Activated T-cell treated with anti-CD3 and anti-CD28 coated beads, Interleukin-2, amount 50 U/mL, for 72 hours (primary cell): Measurements from ENCODE around the gene CCDC197. TPM values are rescaled to one million over a fixed set of nuclear protein-coding genes. Genes with fewer than 3 reads are reported as not detected.
A peak's percentile ranks its signal among the peaks of the same experiment; 100 is the strongest.

Experiments
- ATAC-seq, 2 donors: fragments of 150-1000 bp; cut with Tn5 transposase; replicated peaks in 1 of 2; 2 replicates each; pipeline ENCODE4 v1.10.0; 2021; ENCODE audit warnings: moderate library complexity in 2 of 2, mild to moderate bottlenecking in 1 of 2
- DNase-seq, 2 donors: peaks; one replicate each; pipeline ENCODE4 v3.0.0; 2021 to 2022; ENCODE audit warnings: mixed read lengths in 1 of 2
- H3K27ac Mint-ChIP-seq: one replicate; pipeline ENCODE4 v1.8.0; 2022; ENCODE audit warnings: mild to moderate bottlenecking, moderate library complexity, mixed read lengths
- H3K27me3 Mint-ChIP-seq: one replicate; pipeline ENCODE4 v1.8.0; 2022; ENCODE audit warnings: low read depth, mixed read lengths
- H3K36me3 Mint-ChIP-seq, 2 donors: one replicate each; pipeline ENCODE4 v1.8.0; 2022; ENCODE audit warnings: mixed read lengths in 2 of 2, mild to moderate bottlenecking in 1 of 2; ENCODE audit not compliant: insufficient read depth in 2 of 2
- H3K4me1 Mint-ChIP-seq: one replicate; pipeline ENCODE4 v1.8.0; 2022; ENCODE audit warnings: low read depth, mixed read lengths
- H3K4me3 Mint-ChIP-seq, 2 donors: one replicate each; pipeline ENCODE4 v1.8.0; 2022; ENCODE audit warnings: mild to moderate bottlenecking in 2 of 2, mixed read lengths in 2 of 2, moderate library complexity in 2 of 2
- H3K9me3 Mint-ChIP-seq, 2 donors: one replicate each; pipeline ENCODE4 v1.8.0; 2022; ENCODE audit warnings: mixed read lengths in 2 of 2
- total RNA-seq, 2 donors: library from RNA; stranded (reverse); gene quantifications; one replicate each; pipeline ENCODE4 v1.2.3, GENCODE V29; 2022

Gene CCDC197
- total RNA-seq, 2 donors from 2014 or later, result 1.6 to 2.2 TPM

GRCh38 chr14:94001501-94002396 lies 4.6 kb downstream of the CCDC197 start:
- peak overlapping the region; percentile 11 to 34 for H3K4me3 Mint-ChIP-seq
- H3K4me1 Mint-ChIP-seq, result peaks cover 42% of the 10 kb centered on the region
- peak; percentile 67 to 77 for ATAC-seq
- no peak overlapping the region for H3K27ac Mint-ChIP-seq
- DNase-seq, result peak; percentile 55 to 69
- peaks cover 6% of the 10 kb centered on the region for H3K27me3 Mint-ChIP-seq
- H3K9me3 Mint-ChIP-seq, result no peaks in the 10 kb centered on the region
- no peaks in the 10 kb centered on the region for H3K36me3 Mint-ChIP-seq

GRCh38 chr14:94003397-94003796 lies 6.3 kb downstream of the CCDC197 start:
- ATAC-seq (no peak), DNase-seq (no peak)
- Mint-ChIP-seq H3K27me3 (peaks cover 6% of the 10 kb centered on the region), H3K27ac (no peak overlapping the region), H3K4me1 (peaks cover 38% of the 10 kb centered on the region), H3K36me3 (no peaks in the 10 kb centered on the region), H3K9me3 (no peaks in the 10 kb centered on the region), H3K4me3 (no peak overlapping the region)

GRCh38 chr14:94004015-94004414 lies 6.9 kb downstream of the CCDC197 start:
- no peak for ATAC-seq
- no peak overlapping the region for H3K4me3 Mint-ChIP-seq
- H3K27ac Mint-ChIP-seq, result no peak overlapping the region
- DNase-seq, result no peak
- no peaks in the 10 kb centered on the region for H3K36me3 Mint-ChIP-seq
- peaks cover 6% of the 10 kb centered on the region for H3K27me3 Mint-ChIP-seq
- H3K9me3 Mint-ChIP-seq, result no peaks in the 10 kb centered on the region
- H3K4me1 Mint-ChIP-seq, result peaks cover 39% of the 10 kb centered on the region

GRCh38 chr14:94005324-94006073 lies 8.4 kb downstream of the CCDC197 start:
- Mint-ChIP-seq H3K27me3 (peaks cover 6% of the 10 kb centered on the region), H3K4me3 (no peak overlapping the region), H3K4me1 (peaks cover 36% of the 10 kb centered on the region), H3K9me3 (no peaks in the 10 kb centered on the region), H3K27ac (no peak overlapping the region), H3K36me3 (no peaks in the 10 kb centered on the region)
- DNase-seq (peak in 1 of 2 donors; percentile 31), ATAC-seq (no peak)

- Mint-ChIP-seq H3K4me3 (no peak overlapping the region), H3K27me3 (peaks cover 6% of the 10 kb centered on the region), H3K9me3 (no peaks in the 10 kb centered on the region), H3K4me1 (peaks cover 40% of the 10 kb centered on the region), H3K27ac (no peak overlapping the region), H3K36me3 (no peaks in the 10 kb centered on the region)
- DNase-seq (no peak), ATAC-seq (peak; percentile 67 to 71)
These were observed 11.1 kb downstream of the CCDC197 start for GRCh38 chr14:94008234-94008633.

GRCh38 chr14:94009767-94010166 lies 12.7 kb downstream of the CCDC197 start:
- H3K9me3 Mint-ChIP-seq, result no peaks in the 10 kb centered on the region
- peaks cover 6% of the 10 kb centered on the region for H3K27me3 Mint-ChIP-seq
- peak; percentile 35 to 62 for ATAC-seq
- no peak for DNase-seq
- H3K36me3 Mint-ChIP-seq, result no peaks in the 10 kb centered on the region
- peaks cover 40% of the 10 kb centered on the region for H3K4me1 Mint-ChIP-seq
- no peak overlapping the region for H3K27ac Mint-ChIP-seq
- H3K4me3 Mint-ChIP-seq, result peak overlapping the region; percentile 13 to 41

- no peak overlapping the region for H3K27ac Mint-ChIP-seq
These were observed 13.5 kb downstream of the CCDC197 start for GRCh38 chr14:94010625-94011024.

GRCh38 chr14:94011795-94012194 lies 14.7 kb downstream of the CCDC197 start:
- H3K27ac Mint-ChIP-seq, result peak overlapping the region; percentile 87
- H3K9me3 Mint-ChIP-seq, result no peaks in the 10 kb centered on the region
- H3K36me3 Mint-ChIP-seq, result no peaks in the 10 kb centered on the region
- no peak for DNase-seq
- peak in 1 of 2 donors; percentile 39 for ATAC-seq
- peaks cover 40% of the 10 kb centered on the region for H3K4me1 Mint-ChIP-seq
- H3K4me3 Mint-ChIP-seq, result peak overlapping the region in 1 of 2 donors; percentile 52
- H3K27me3 Mint-ChIP-seq, result no peaks in the 10 kb centered on the region

More at GRCh38 chr14:94010625-94011024, 13.5 kb downstream of the CCDC197 start:
- no peaks in the 10 kb centered on the region for H3K27me3 Mint-ChIP-seq
- H3K4me3 Mint-ChIP-seq, result no peak overlapping the region
- no peaks in the 10 kb centered on the region for H3K9me3 Mint-ChIP-seq
- no peaks in the 10 kb centered on the region for H3K36me3 Mint-ChIP-seq
- DNase-seq, result no peak
- no peak for ATAC-seq
- H3K4me1 Mint-ChIP-seq, result peaks cover 40% of the 10 kb centered on the region

- Mint-ChIP-seq H3K4me3 (no peak overlapping the region), H3K36me3 (no peaks in the 10 kb centered on the region), H3K27ac (no peak overlapping the region), H3K9me3 (no peaks in the 10 kb centered on the region), H3K27me3 (no peaks in the 10 kb centered on the region), H3K4me1 (peaks cover 26% of the 10 kb centered on the region)
- DNase-seq (no peak), ATAC-seq (no peak)
These were observed 17.3 kb downstream of the CCDC197 start for GRCh38 chr14:94014382-94014781.

GRCh38 chr14:94015223-94015622 lies 18.1 kb downstream of the CCDC197 start:
- no peaks in the 10 kb centered on the region for H3K9me3 Mint-ChIP-seq
- H3K4me3 Mint-ChIP-seq, result no peak overlapping the region
- peaks cover 21% of the 10 kb centered on the region for H3K4me1 Mint-ChIP-seq
- ATAC-seq (no peak), DNase-seq (no peak)
- H3K27me3 Mint-ChIP-seq, result no peaks in the 10 kb centered on the region
- no peaks in the 10 kb centered on the region for H3K36me3 Mint-ChIP-seq
- H3K27ac Mint-ChIP-seq, result no peak overlapping the region

- Mint-ChIP-seq H3K4me3 (no peak overlapping the region), H3K27me3 (no peaks in the 10 kb centered on the region), H3K4me1 (peaks cover 25% of the 10 kb centered on the region), H3K9me3 (no peaks in the 10 kb centered on the region), H3K27ac (no peak overlapping the region), H3K36me3 (no peaks in the 10 kb centered on the region)
- DNase-seq (no peak), ATAC-seq (no peak)
These were observed 19.4 kb downstream of the CCDC197 start for GRCh38 chr14:94016446-94016976.

- Mint-ChIP-seq H3K27me3 (no peaks in the 10 kb centered on the region), H3K4me3 (no peak overlapping the region)
These were observed 21.2 kb downstream of the CCDC197 start for GRCh38 chr14:94018308-94018707.

GRCh38 chr14:94019329-94019728 lies 22.2 kb downstream of the CCDC197 start:
- Mint-ChIP-seq H3K4me3 (no peak overlapping the region), H3K27me3 (no peaks in the 10 kb centered on the region), H3K36me3 (no peaks in the 10 kb centered on the region), H3K4me1 (peaks cover 40% of the 10 kb centered on the region), H3K27ac (no peak overlapping the region), H3K9me3 (no peaks in the 10 kb centered on the region)
- DNase-seq (no peak), ATAC-seq (no peak)

More at GRCh38 chr14:94018308-94018707, 21.2 kb downstream of the CCDC197 start:
- H3K4me1 Mint-ChIP-seq, result peaks cover 34% of the 10 kb centered on the region
- no peaks in the 10 kb centered on the region for H3K9me3 Mint-ChIP-seq
- H3K27ac Mint-ChIP-seq, result no peak overlapping the region
- ATAC-seq (no peak), DNase-seq (no peak)
- H3K36me3 Mint-ChIP-seq, result no peaks in the 10 kb centered on the region
